ENCODE measurements around the gene ARSG.
"Not testable (repeated sequence)": the region's sequence is repeated elsewhere in the genome, so short reads cannot be mapped to it uniquely, and the experiment has no call there.

Gene ARSG

DNA sequence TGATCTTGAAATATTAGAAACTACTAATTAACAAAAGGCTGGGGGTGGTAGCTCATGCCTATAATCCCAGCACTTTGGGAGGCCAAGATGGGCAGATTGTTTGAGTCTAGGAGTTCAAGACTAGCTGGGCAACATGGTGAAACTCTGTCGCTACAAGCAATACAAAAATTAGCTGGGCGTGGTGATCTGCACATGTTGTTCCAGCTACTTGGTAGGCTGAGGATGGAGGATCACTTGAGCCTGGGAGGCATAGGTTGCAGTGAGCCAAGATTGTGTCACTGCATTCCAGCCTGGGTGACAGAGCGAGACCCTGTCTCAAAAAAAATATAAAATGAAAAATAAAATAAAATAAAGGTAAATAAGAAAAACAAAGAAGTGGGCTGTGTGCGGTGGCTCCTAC, 66.6 kb downstream of the ARSG start:
- no peak overlapping the region for H3K4me3 ChIP-seq (ENCODE audit: low read depth, low read length)
- CTCF ChIA-PET = interaction anchor here (1.0 to 1.4 kb wide), 3 partner anchors 33 to 78 kb away, joined by 3 to 4 read pairs (median 3); no protein-coding TSS in a partner anchor
- POLR2A ChIA-PET = no interaction called here
- DNase-seq (ENCODE audit: low read depth, low spot score) = no peak
- TF ChIP-seq, protein P1, sequence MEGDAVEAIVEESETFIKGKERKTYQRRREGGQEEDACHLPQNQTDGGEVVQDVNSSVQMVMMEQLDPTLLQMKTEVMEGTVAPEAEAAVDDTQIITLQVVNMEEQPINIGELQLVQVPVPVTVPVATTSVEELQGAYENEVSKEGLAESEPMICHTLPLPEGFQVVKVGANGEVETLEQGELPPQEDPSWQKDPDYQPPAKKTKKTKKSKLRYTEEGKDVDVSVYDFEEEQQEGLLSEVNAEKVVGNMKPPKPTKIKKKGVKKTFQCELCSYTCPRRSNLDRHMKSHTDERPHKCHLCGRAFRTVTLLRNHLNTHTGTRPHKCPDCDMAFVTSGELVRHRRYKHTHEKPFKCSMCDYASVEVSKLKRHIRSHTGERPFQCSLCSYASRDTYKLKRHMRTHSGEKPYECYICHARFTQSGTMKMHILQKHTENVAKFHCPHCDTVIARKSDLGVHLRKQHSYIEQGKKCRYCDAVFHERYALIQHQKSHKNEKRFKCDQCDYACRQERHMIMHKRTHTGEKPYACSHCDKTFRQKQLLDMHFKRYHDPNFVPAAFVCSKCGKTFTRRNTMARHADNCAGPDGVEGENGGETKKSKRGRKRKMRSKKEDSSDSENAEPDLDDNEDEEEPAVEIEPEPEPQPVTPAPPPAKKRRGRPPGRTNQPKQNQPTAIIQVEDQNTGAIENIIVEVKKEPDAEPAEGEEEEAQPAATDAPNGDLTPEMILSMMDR (IDR thresholded peaks at IDR 0.05; ENCODE audit: insufficient read depth, low read length, missing control alignments) = no peak

DNA sequence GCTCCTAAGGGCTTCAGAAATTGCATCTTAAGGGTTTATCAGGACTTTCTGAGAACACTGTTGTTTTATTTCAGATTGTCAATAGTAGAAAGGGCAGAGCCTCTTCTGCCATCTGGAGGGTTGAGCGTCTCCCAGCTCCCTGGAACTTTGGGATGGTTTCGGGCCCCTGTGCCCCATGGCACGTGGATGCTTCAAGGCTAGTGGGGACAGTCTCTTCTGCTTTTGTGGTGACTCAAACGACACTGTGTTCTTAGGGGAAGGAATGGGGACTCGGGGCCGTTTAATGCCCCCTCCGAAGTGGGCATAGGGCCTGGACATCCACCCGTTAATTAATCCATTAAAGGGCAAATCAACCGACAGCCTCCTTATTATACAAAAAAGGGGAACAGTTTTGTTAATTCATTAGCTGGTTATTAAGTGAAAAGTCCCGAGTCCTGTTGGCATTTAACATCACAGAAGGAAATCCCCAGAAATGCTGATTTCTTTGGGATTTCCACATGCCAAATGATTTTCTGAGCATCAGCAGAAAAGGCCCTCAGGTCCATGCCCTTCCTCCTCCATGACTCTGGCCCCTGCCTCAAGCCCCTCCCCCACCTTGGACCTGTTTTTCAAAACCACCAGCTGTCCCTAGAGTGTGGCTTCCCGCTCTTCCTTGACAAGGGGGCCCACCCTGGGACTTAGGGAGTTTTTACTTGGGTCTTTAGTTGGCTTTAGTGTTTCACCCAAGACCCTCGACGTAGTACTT, 68.7 kb downstream of the ARSG start:
- POLR2A ChIA-PET = interaction anchor here (0.6 kb wide), 1 partner anchor 24 kb away, joined by 3 read pairs; no protein-coding TSS in a partner anchor
- CTCF ChIA-PET = interaction anchor here (1.9 kb wide), 1 partner anchor 39 kb away, joined by 11 read pairs; no protein-coding TSS in a partner anchor
- H3K4me3 ChIP-seq (ENCODE audit: low read depth, low read length) = no peak overlapping the region
- no peak for DNase-seq (ENCODE audit: low read depth, low spot score)
- TF ChIP-seq, protein P1 (IDR thresholded peaks at IDR 0.05; ENCODE audit: insufficient read depth, low read length, missing control alignments) = no peak

DNA sequence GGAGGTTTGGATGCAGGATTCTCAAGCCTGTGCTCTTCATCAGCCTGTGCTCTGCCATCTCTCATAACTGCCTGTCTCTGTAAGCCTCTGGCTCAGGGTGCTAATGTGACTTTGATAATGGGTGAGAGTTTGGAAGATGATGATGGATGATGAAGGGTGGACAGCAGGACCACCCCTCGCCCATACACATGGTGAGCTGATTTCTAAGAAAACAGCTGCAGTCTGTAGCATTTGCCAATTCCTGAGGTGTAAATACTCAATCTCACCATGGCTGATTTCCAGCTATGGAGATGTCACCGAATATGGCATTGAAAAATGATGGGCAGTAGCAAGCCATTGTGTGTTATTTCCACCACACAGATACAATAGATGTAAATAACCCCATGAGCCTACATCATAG, 74.2 kb downstream of the ARSG start:
- TF ChIP-seq, protein P1 (IDR thresholded peaks at IDR 0.05; ENCODE audit: insufficient read depth, low read length, missing control alignments) = no peak
- POLR2A ChIA-PET = interaction anchor here (1.1 kb wide), 1 partner anchor 10 kb away, joined by 3 read pairs; no protein-coding TSS in a partner anchor

DNA sequence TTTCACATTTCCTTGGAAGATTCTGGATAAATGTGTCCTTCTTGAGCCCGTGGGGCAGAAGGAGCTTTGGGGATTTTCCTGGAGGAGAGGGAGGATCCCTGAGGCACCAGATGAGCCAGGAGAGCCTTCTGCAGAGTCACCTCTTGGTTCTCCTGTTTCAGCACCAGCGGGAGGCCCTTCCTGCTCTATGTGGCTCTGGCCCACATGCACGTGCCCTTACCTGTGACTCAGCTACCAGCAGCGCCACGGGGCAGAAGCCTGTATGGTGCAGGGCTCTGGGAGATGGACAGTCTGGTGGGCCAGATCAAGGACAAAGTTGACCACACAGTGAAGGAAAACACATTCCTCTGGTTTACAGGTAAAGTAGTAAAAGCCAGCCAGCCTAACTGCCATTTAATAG, 77.1 kb downstream of the ARSG start:
- DNase-seq (ENCODE audit: low read depth, low spot score) = no peak
- ChIA-PET CTCF (interaction anchor here (0.6 to 1.2 kb wide), 2 partner anchors 31 to 70 kb away, joined by 3 to 6 read pairs; no protein-coding TSS in a partner anchor), POLR2A (no interaction called here)
- TF ChIP-seq, protein P1 (IDR thresholded peaks at IDR 0.05; ENCODE audit: insufficient read depth, low read length, missing control alignments) = no peak
- no peak overlapping the region for H3K4me3 ChIP-seq (ENCODE audit: low read depth, low read length)

More for the DNA sequence above, 74.2 kb downstream of the ARSG start:
- DNase-seq (ENCODE audit: low read depth, low spot score) = no peak
- no peak overlapping the region for H3K4me3 ChIP-seq (ENCODE audit: low read depth, low read length)
- CTCF ChIA-PET = no interaction called here

DNA sequence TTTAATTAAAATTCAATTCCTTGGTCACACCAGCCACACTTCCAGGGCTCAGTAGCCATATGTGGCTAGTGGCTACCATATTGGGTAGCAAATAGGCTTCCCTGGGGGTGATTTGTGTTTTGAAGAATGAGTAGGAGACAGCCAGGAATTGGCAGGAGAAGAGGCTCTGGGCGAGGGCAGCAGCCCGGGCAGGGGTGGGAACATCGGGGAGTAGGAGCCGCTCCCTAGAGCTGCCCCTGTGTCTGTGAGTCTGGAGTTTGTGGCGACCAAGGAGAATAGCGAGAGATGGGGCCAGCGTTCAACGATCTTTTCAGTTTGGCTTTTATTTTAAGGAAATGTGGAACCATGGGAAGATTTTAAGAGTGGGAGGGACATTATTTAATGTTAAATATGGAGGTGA, 84.3 kb downstream of the ARSG start:
- CTCF ChIA-PET = interaction anchor here (1.2 kb wide), 1 partner anchor 23 kb away, joined by 4 read pairs; no protein-coding TSS in a partner anchor
- TF ChIP-seq, protein P1 (IDR thresholded peaks at IDR 0.05; ENCODE audit: insufficient read depth, low read length, missing control alignments) = no peak
- POLR2A ChIA-PET = no interaction called here
- no peak overlapping the region for H3K4me3 ChIP-seq (ENCODE audit: low read depth, low read length)
- no peak for DNase-seq (ENCODE audit: low read depth, low spot score)

DNA sequence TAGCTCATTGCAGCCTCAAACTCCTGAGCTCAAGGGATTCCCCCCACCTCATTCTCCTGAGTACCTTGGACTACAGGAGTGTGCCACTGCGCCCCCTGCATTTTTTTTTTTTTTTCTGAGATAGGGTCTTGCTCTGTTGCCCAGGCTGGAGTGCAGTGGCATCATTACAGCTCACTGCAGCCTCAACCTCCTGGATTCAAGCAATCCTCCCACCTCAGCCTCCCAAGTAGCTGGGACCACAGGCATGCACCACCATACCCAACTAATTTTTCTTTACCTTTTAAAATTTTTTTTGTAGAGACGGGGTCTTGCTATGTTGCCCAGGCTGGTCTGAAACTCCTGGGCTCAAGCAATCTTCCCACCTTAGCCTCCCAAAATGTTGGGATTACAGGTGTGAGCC, 84.9 kb downstream of the ARSG start:
- CTCF ChIA-PET = interaction anchor here (1.1 kb wide), 1 partner anchor 23 kb away, joined by 3 read pairs; no protein-coding TSS in a partner anchor
- H3K4me3 ChIP-seq (ENCODE audit: low read depth, low read length); POLR2A ChIA-PET; DNase-seq (ENCODE audit: low read depth, low spot score): not testable (repeated sequence)

All from AG04449 (cell line).